Ascending aorta (tissue), 2 donors: ENCODE data around the gene FAM174C. TPM values are rescaled to one million over a fixed set of nuclear protein-coding genes. Genes with fewer than 3 reads are reported as not detected.

Experiments used
- DNase-seq, 2 donors: peaks; one replicate each; pipeline ENCODE4 v3.0.0-alpha.2; 2019; ENCODE audit warnings: low spot score in 2 of 2
- H3K27ac ChIP-seq, 2 donors: fragments of 200-600 bp; sonication (generic); one replicate each; pipeline ENCODE4 v1.5.1; 2016 to 2017; ENCODE audit warnings: mild to moderate bottlenecking in 1 of 2
- H3K27me3 ChIP-seq: fragments of 200-600 bp; sonication (generic); one replicate; pipeline ENCODE4 v1.5.1; 2017
- H3K36me3 ChIP-seq, 2 donors: fragments of 200-600 bp; sonication (generic); one replicate each; pipeline ENCODE4 v1.5.1; 2016
- H3K4me1 ChIP-seq, 2 donors: fragments of 200-600 bp; sonication (generic); one replicate each; pipeline ENCODE4 v1.5.1; 2016 to 2017; ENCODE audit warnings: mild to moderate bottlenecking in 1 of 2
- H3K4me3 ChIP-seq, 2 donors: fragments of 200-600 bp; sonication (generic); one replicate each; pipeline ENCODE4 v1.5.1; 2016 to 2017; ENCODE audit warnings: mild to moderate bottlenecking in 1 of 2
- H3K9me3 ChIP-seq, 2 donors: fragments of 200-600 bp; sonication (generic); one replicate each; pipeline ENCODE4 v1.5.1; 2016
- intact Hi-C: fragments of 100-400 bp; cut with DNase I; formaldehyde crosslinking; loops from one replicate; pipeline ENCODE4 v1.15.1; 2023
- total RNA-seq: library from RNA; depleted of rRNA; stranded (reverse); fragments of >200 nt; gene quantifications from one replicate; pipeline ENCODE4 v1.1.0, GENCODE V29; 2016
- TF ChIP-seq, protein P1 (sequence below), 3 experiments: fragments of 200-600 bp in 2 of 3; fragments of 450-650 bp in 1 of 3; sonication (generic) in 2 of 3; IDR thresholded peaks; one replicate each; pipeline ENCODE4 v1.5.1; 2016 to 2019; ENCODE audit warnings: antibody characterized with exemption in 3 of 3, mild to moderate bottlenecking in 1 of 3, moderate library complexity in 1 of 3

The FAM174C gene
- total RNA-seq, 1 donor from 2014 or later = 156 TPM

DNA sequence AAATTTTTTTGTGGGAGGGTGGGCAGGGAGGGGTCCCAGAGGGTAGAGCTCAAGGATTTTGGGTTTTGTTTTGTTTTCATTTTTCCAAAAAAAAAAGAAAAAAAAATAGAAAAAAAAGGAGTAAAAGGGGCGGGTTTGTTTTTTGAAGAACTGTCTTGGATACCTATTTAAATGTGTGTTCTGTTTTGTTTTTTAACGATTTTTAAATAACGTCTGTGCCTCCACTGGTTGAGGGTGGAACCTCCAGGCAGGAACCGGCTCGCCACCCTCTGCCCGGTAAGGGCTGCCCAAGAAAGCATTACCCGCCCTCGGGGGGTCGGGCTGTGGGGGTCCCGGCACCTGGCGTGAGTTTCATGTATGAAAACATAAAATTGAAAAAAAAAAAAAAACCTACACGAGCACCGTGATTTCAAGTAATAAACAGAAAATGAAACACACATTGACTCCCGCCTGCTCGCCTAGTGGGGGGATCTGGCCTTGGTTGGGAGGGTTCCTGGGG is 16.6 kb upstream of the FAM174C start:
- intact Hi-C loops = no loop called here
- Histone ChIP-seq H3K9me3 (no peaks in the 10 kb centered on the region), H3K27ac (peak overlapping the region; percentile 83 to 96), H3K4me1 (peaks cover 39 to 65% of the 10 kb centered on the region in 2 donors), H3K27me3 (no peaks in the 10 kb centered on the region), H3K4me3 (peak overlapping the region; percentile 13 to 38), H3K36me3 (peaks cover 45 to 46% of the 10 kb centered on the region in 2 donors)
- no peak for DNase-seq
- TF ChIP-seq, protein P1, sequence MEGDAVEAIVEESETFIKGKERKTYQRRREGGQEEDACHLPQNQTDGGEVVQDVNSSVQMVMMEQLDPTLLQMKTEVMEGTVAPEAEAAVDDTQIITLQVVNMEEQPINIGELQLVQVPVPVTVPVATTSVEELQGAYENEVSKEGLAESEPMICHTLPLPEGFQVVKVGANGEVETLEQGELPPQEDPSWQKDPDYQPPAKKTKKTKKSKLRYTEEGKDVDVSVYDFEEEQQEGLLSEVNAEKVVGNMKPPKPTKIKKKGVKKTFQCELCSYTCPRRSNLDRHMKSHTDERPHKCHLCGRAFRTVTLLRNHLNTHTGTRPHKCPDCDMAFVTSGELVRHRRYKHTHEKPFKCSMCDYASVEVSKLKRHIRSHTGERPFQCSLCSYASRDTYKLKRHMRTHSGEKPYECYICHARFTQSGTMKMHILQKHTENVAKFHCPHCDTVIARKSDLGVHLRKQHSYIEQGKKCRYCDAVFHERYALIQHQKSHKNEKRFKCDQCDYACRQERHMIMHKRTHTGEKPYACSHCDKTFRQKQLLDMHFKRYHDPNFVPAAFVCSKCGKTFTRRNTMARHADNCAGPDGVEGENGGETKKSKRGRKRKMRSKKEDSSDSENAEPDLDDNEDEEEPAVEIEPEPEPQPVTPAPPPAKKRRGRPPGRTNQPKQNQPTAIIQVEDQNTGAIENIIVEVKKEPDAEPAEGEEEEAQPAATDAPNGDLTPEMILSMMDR (IDR thresholded peaks at IDR 0.05) = no peak

- Histone ChIP-seq H3K4me3 (peak overlapping the region; percentile 13 to 38), H3K4me1 (peaks cover 33 to 60% of the 10 kb centered on the region in 2 donors), H3K27me3 (no peaks in the 10 kb centered on the region), H3K27ac (peak overlapping the region; percentile 83 to 96), H3K36me3 (peaks cover 39 to 40% of the 10 kb centered on the region in 2 donors), H3K9me3 (no peaks in the 10 kb centered on the region)
- no peak for DNase-seq
- intact Hi-C loops = no loop called here
- TF ChIP-seq, protein P1 (IDR thresholded peaks at IDR 0.05) = no peak
Observed at GRCh38 chr19:1259206-1259875, 16.0 kb upstream of the FAM174C start.

- intact Hi-C loops = no loop called here
- peak overlapping the region in 1 of 2 donors; percentile 52 for H3K4me3 ChIP-seq
Observed at GRCh38 chr19:1259876-1260748, 15.2 kb upstream of the FAM174C start.

DNA sequence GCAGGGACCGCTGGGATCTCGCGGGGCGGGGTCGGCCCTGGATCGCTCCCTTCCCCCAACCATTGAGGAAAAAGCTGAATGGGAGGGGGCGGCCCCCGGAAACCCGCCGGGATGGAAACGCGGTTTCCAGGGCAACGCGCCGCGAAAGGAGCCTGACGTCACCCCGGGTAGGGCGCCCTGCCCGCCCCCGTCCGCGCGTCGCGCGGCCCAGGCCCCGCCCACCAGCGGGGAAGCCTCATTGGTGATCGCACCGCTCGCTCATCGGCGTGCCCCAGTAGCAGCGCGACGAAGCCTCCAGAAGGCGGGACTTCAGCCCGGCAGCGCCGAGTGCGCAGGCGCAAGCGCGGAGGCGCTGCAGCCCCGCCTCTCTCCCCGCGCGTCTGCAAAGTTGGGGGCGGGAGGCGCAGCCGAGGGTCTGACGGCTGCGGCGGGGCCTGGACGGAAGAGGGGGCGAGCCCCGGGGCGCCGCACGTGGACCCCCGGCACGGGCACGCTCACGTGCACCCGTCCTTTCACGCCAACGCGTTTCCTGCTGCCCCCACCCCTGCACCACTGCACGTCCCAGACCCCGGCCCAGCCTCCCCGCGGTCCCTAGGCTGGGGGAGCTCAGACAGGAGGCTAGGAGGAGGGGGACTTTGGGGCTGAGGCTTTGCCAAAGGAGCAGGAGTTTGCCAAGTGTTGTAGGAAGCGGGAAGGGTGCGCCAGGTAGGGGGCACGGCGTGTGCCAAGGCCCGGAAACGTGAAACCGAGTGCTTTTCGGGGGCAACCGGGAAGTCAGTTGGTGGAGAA is 14.4 kb upstream of the FAM174C start:
- Histone ChIP-seq H3K4me1 (peaks cover 25 to 55% of the 10 kb centered on the region in 2 donors), H3K27me3 (no peaks in the 10 kb centered on the region), H3K4me3 (peak overlapping the region; percentile 76 to 83), H3K36me3 (peaks cover 23 to 24% of the 10 kb centered on the region in 2 donors), H3K9me3 (no peaks in the 10 kb centered on the region), H3K27ac (peak overlapping the region; percentile 96 to 99)
- intact Hi-C loops = loop anchor here (1.0 kb wide), 1 partner anchor 8 kb away; no protein-coding TSS in a partner anchor
- TF ChIP-seq, protein P1 (IDR thresholded peaks at IDR 0.05) = no peak
- DNase-seq = peak; percentile 84 to 98

More at GRCh38 chr19:1259876-1260748, 15.2 kb upstream of the FAM174C start:
- Histone ChIP-seq H3K9me3 (no peaks in the 10 kb centered on the region), H3K4me1 (peaks cover 30 to 54% of the 10 kb centered on the region in 2 donors), H3K27me3 (no peaks in the 10 kb centered on the region), H3K36me3 (peaks cover 31 to 32% of the 10 kb centered on the region in 2 donors), H3K27ac (peak overlapping the region; percentile 83 to 96)
- TF ChIP-seq, protein P1 (IDR thresholded peaks at IDR 0.05) = no peak
- no peak for DNase-seq

- Histone ChIP-seq H3K4me1 (peaks cover 24 to 59% of the 10 kb centered on the region in 2 donors), H3K4me3 (peak overlapping the region; percentile 76 to 83), H3K36me3 (peaks cover 17 to 18% of the 10 kb centered on the region in 2 donors), H3K27me3 (no peaks in the 10 kb centered on the region), H3K27ac (peak overlapping the region; percentile 96 to 99), H3K9me3 (no peaks in the 10 kb centered on the region)
- no peak for DNase-seq
- intact Hi-C loops = loop anchor here (1.0 kb wide), 1 partner anchor 8 kb away; no protein-coding TSS in a partner anchor
- TF ChIP-seq, protein P1 (IDR thresholded peaks at IDR 0.05) = peak in 2 of 3 experiments; percentile 10 to 25
Observed at GRCh38 chr19:1261538-1261797, 13.9 kb upstream of the FAM174C start.
